SJCRH30 (cell line): ENCODE data around the gene IL1R2. TPM values are rescaled to one million over a fixed set of nuclear protein-coding genes. Genes with fewer than 3 reads are reported as not detected.
A peak's percentile ranks its signal among the peaks of the same experiment; 100 is the strongest.

ENCODE experiments used
- DNase-seq, 2 experiments: peaks; one replicate each; pipeline ENCODE4 v3.0.0-alpha.2; 2015 to 2020
- H3K27ac ChIP-seq: fragments of 250-450 bp; sonication (Bioruptor Pico); 2 replicates; pipeline ENCODE4 v1.5.1; 2020; ENCODE audit warnings: mild to moderate bottlenecking, moderate library complexity
- H3K27me3 ChIP-seq: fragments of 250-450 bp; sonication (Bioruptor Pico); 2 replicates; pipeline ENCODE4 v1.5.1; 2020; ENCODE audit warnings: mild to moderate bottlenecking, moderate library complexity
- H3K36me3 ChIP-seq: fragments of 250-450 bp; sonication (Bioruptor Pico); 2 replicates; pipeline ENCODE4 v1.5.1; 2020; ENCODE audit warnings: mild to moderate bottlenecking, moderate library complexity
- H3K4me1 ChIP-seq: fragments of 250-450 bp; sonication (Bioruptor Pico); 2 replicates; pipeline ENCODE4 v1.5.1; 2020; ENCODE audit warnings: mild to moderate bottlenecking, moderate library complexity
- H3K4me3 ChIP-seq: fragments of 250-450 bp; sonication (Bioruptor Pico); 2 replicates; pipeline ENCODE4 v1.5.1; 2020; ENCODE audit warnings: mild to moderate bottlenecking, moderate library complexity
- H3K9me3 ChIP-seq: fragments of 250-450 bp; sonication (Bioruptor Pico); replicated peaks from 2 replicates; pipeline ENCODE4 v1.5.1; 2020; ENCODE audit warnings: mild to moderate bottlenecking, moderate library complexity
- total RNA-seq: library from RNA; depleted of rRNA; stranded (reverse); fragments of >200 nt; shearing (Covaris generic); gene quantifications from 2 replicates; pipeline ENCODE4 v1.2.3, GENCODE V29; 2014; rRNA removed

The IL1R2 gene
- total RNA-seq, result not detected in 2 replicates

DNA sequence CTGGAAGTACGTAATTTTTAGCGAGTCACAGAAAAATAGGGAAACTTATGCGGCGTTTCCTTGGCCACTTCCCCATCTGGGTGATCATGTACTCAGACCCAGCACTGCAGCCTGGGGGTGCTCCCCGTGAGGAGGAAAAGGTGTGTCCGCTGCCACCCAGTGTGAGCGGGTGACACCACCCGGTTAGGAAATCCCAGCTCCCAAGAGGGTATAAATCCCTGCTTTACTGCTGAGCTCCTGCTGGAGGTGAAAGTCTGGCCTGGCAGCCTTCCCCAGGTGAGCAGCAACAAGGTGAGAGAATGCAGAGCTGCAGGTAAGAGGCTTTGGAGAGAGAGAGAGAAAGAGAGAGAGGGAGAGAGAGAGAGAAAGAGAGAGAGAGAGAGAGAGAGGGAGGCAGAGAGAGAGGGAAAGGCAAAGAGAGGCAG is at the start of gene IL1R2:
Gene IL1R2 (plus strand): TSS at position 240 of the 425 bp plus-strand sequence. CDS start 16,616 bp downstream, outside the sequence.
- no peaks in the 10 kb centered on the region for H3K9me3 ChIP-seq
- no peak for DNase-seq
- H3K27me3 ChIP-seq, result no peaks in the 10 kb centered on the region; the same call in 1 of the 2 replicates

DNA sequence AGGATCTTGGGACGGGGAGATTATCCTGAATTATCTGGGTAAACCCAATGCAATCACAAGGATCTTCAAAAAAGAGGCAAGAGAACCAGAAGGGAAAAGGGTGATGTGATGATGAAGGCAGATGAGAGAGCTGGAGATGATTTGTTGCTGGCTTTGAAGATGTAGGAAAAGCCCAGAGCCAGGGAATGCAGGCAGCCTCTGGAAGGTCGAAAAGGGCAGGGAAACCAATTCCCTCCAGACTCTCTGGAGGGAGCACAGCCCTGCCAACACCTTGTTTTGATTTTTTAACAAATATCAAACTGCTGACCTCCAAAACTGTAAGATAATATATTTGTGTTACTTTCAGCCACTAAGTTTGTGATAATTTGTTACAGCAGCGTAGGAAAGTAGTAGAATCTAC is 48.9 kb upstream of the IL1R2 start:
- H3K9me3 ChIP-seq, result no peaks in the 10 kb centered on the region
- DNase-seq, result no peak
- H3K4me1 ChIP-seq, result peaks cover 9% of the 10 kb centered on the region; the same call in 1 of the 2 replicates
- H3K27me3 ChIP-seq, result no peaks in the 10 kb centered on the region
- H3K27ac ChIP-seq, result no peak overlapping the region
- H3K36me3 ChIP-seq, result no peaks in the 10 kb centered on the region
- H3K4me3 ChIP-seq, result no peak overlapping the region

More for the DNA sequence above, at the start of gene IL1R2:
- Histone ChIP-seq H3K27ac (no peak within 1 kb of the TSS), H3K4me3 (no peak within 1 kb of the TSS), H3K36me3 (no peaks in the 10 kb centered on the region), H3K4me1 (no peaks in the 10 kb centered on the region)

DNA sequence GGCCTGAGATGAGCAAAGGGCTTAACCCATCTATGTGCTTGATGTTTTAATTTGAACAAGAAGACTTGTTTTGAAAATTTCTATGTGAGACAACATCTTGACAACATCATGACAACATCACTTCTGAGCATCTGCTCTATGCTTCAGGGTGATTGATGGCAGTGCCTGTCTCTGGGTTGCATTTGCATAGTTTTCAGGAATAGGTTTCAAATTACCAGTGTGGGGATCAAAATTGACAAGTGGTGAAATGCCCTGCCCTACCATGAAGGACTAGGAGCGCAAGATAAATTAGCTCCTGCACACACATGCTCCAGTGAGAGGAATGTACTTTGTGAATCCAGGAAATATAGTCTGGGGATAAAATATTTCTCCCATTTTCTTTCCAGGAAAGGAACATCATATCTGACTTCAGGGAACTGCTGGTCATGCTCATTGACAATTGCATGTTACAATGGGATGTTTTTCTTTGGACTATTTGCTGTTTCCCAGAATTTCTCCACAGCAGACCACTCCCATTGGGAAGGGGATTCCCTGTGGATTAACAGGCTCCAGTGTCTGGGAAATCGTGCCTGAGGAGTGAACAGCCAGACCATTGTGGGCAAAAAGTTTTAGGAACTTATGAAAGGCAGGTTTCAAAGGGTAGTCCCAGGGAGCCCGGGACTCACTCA is 45.3 kb upstream of the IL1R2 start:
- peaks cover 9% of the 10 kb centered on the region; the same call in 1 of the 2 replicates for H3K4me1 ChIP-seq
- DNase-seq, result peak; percentile 13 to 49
- H3K27ac ChIP-seq, result no peak overlapping the region

GRCh38 chr2:101947374-101947773 is 44.4 kb upstream of the IL1R2 start:
- H3K36me3 ChIP-seq, result no peaks in the 10 kb centered on the region
- no peaks in the 10 kb centered on the region for H3K9me3 ChIP-seq
- H3K4me1 ChIP-seq, result peaks cover 9% of the 10 kb centered on the region; the same call in 1 of the 2 replicates
- H3K4me3 ChIP-seq, result no peak overlapping the region
- no peak for DNase-seq
- H3K27ac ChIP-seq, result no peak overlapping the region
- H3K27me3 ChIP-seq, result no peaks in the 10 kb centered on the region

More for the DNA sequence above, 45.3 kb upstream of the IL1R2 start:
- no peaks in the 10 kb centered on the region for H3K36me3 ChIP-seq
- H3K27me3 ChIP-seq, result no peaks in the 10 kb centered on the region
- H3K9me3 ChIP-seq, result no peaks in the 10 kb centered on the region
- no peak overlapping the region for H3K4me3 ChIP-seq

DNA sequence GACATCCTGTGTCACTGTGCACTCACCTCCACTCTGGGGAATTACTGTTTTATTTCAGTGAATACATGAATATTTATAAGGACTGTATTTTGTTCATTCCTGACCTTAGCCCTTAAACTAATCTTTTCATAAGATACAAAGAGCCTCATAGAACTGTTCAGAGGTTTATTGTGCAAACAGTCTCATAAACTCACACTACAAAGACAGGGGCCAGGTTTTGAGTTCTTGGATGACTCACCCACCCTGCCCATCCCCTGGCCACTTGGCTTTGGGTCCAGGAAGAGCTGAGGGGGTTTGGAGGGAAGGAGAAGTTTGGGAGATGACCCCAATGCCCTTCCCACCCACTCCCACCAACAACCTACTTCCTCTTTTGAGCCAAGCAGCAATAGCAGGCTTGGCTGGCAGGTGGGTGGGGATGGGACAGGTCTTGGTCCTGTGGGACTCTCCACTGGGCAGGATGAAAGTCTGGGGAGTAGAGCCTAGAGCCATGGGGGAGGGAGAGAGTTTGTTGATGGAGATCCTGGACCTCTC is 43.1 kb upstream of the IL1R2 start:
- Histone ChIP-seq H3K27me3 (no peaks in the 10 kb centered on the region), H3K27ac (no peak overlapping the region), H3K9me3 (no peaks in the 10 kb centered on the region), H3K4me3 (no peak overlapping the region), H3K4me1 (peaks cover 9% of the 10 kb centered on the region; the same call in 1 of the 2 replicates), H3K36me3 (no peaks in the 10 kb centered on the region)
- no peak for DNase-seq

DNA sequence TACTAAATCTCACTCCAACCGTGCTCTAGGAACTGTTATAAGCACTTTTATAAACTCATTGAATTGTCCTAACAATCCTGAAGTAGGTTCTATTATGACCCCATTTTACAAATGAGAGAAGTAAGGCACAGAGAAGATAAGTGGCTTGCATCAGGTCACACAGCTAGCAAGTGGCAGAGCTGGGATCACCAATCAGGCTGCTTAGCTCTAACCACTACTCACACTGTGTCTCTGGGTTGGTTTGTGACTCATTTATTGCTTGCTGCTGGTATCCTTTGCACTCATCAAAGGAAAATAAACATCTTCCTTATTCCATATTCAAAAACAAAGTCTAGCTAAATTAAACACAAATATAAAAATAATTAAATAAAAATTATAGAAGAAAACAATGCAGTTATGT is 42.5 kb upstream of the IL1R2 start:
- H3K27me3 ChIP-seq, result no peaks in the 10 kb centered on the region
- H3K4me3 ChIP-seq, result no peak overlapping the region
- no peaks in the 10 kb centered on the region for H3K9me3 ChIP-seq
- no peak for DNase-seq
- peaks cover 9% of the 10 kb centered on the region; the same call in 1 of the 2 replicates for H3K4me1 ChIP-seq
- H3K27ac ChIP-seq, result no peak overlapping the region
- no peaks in the 10 kb centered on the region for H3K36me3 ChIP-seq

DNA sequence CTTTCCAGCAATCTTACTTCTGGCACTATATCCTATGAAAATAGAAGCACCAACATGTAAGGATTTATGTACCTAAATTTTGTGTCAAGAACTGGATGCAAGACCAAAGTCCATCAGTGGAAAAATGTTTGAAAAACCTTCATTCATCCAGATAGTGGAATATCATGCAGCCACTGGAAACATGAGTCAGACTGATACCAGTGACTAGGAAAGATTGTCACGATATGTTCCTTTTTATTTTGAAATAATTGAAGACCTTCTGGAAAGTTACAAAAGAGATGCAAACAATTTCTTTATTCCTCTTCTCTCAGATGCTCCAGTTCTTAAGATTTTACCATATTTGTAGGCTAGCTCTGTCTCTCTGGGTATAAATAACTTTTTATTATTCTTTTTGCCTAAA is 40.5 kb upstream of the IL1R2 start:
- no peak for DNase-seq
- no peak overlapping the region for H3K4me3 ChIP-seq
- H3K9me3 ChIP-seq, result no peaks in the 10 kb centered on the region
- no peaks in the 10 kb centered on the region for H3K27me3 ChIP-seq
- H3K4me1 ChIP-seq, result peaks cover 8% of the 10 kb centered on the region; the same call in 1 of the 2 replicates
- no peak overlapping the region for H3K27ac ChIP-seq
- no peaks in the 10 kb centered on the region for H3K36me3 ChIP-seq

GRCh38 chr2:101952551-101952950 is 39.2 kb upstream of the IL1R2 start:
- H3K4me1 ChIP-seq, result no peaks in the 10 kb centered on the region
- no peak overlapping the region for H3K27ac ChIP-seq
- H3K9me3 ChIP-seq, result no peaks in the 10 kb centered on the region
- no peaks in the 10 kb centered on the region for H3K27me3 ChIP-seq
- no peak overlapping the region for H3K4me3 ChIP-seq
- no peaks in the 10 kb centered on the region for H3K36me3 ChIP-seq
- no peak for DNase-seq

GRCh38 chr2:101956465-101957438 is 35.0 kb upstream of the IL1R2 start:
- no peak for DNase-seq
- Histone ChIP-seq H3K4me1 (no peaks in the 10 kb centered on the region), H3K4me3 (no peak overlapping the region), H3K27ac (no peak overlapping the region), H3K36me3 (no peaks in the 10 kb centered on the region), H3K9me3 (no peaks in the 10 kb centered on the region), H3K27me3 (no peaks in the 10 kb centered on the region)

DNA sequence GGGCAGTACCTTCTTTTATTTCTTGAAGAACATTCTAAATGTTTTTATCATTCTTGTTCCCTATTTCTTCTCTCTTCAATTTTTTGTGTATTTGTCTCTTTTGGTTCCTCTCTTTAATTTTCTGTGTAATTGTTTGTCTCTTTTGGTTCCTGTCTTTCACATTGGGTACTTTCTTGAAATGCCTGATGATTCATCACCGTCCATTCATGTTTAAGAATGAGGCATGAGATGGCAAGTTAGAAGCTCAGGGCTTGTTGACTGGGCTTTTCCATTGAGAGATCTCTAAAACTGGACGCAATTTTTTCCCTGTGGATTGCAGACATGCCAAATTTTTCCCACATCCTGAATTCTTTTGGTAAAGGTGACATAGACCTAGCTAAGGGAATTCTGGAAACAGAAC is 33.7 kb upstream of the IL1R2 start:
- no peak for DNase-seq
- H3K4me3 ChIP-seq, result no peak overlapping the region
- H3K27me3 ChIP-seq, result no peaks in the 10 kb centered on the region
- no peak overlapping the region for H3K27ac ChIP-seq
- H3K4me1 ChIP-seq, result no peaks in the 10 kb centered on the region
- H3K36me3 ChIP-seq, result no peaks in the 10 kb centered on the region
- H3K9me3 ChIP-seq, result no peaks in the 10 kb centered on the region

GRCh38 chr2:101960819-101961337 is 30.9 kb upstream of the IL1R2 start:
- H3K9me3 ChIP-seq, result no peaks in the 10 kb centered on the region
- no peaks in the 10 kb centered on the region for H3K4me1 ChIP-seq
- H3K4me3 ChIP-seq, result no peak overlapping the region
- H3K36me3 ChIP-seq, result no peaks in the 10 kb centered on the region
- no peaks in the 10 kb centered on the region for H3K27me3 ChIP-seq
- no peak overlapping the region for H3K27ac ChIP-seq
- no peak for DNase-seq

GRCh38 chr2:101961338-101962191 is 30.2 kb upstream of the IL1R2 start:
- Histone ChIP-seq H3K4me1 (no peaks in the 10 kb centered on the region), H3K27me3 (no peaks in the 10 kb centered on the region), H3K36me3 (no peaks in the 10 kb centered on the region), H3K4me3 (no peak overlapping the region), H3K9me3 (no peaks in the 10 kb centered on the region), H3K27ac (no peak overlapping the region)
- DNase-seq, result no peak

DNA sequence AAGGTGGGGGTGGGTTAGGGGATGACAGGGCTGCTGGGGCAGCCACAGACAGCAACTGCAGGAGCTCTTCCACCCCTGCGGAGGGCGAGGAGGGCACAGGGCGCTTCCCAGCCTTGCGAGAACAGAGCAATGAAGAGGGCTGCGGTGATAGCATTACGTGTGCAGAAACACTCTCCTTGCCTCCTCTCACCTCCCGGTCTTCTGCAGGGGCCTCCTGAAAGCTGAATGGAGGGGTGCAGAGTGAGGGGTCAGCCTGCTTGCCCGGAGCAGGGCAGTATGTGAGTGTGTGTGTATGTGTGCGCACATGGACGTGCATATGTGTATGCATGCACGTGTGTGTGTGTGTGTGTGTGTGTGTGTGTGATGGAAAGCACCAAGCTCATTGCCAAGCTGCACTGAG is 29.5 kb upstream of the IL1R2 start:
- Histone ChIP-seq H3K27ac (no peak overlapping the region), H3K4me3 (no peak overlapping the region), H3K27me3 (no peaks in the 10 kb centered on the region), H3K9me3 (no peaks in the 10 kb centered on the region), H3K36me3 (no peaks in the 10 kb centered on the region), H3K4me1 (no peaks in the 10 kb centered on the region)
- no peak for DNase-seq

DNA sequence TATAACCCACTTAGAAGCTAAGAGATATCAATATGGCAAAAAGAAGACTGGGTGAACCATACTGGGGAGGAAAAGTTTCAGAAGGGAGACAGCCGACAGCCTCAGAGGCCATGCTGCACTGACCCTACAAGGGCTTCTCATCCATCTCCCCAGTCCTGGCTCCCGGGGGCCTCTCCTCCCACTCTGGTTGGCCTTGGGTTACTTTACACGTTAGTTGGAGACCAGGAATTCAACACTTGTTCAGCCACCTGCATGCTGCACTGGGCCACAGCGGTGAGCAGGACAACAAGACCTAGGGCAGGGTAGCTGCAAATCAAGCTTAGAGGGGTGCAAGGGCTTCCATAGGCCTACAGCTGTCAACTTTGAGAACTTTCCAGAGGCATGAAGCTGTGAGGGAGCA is 28.6 kb upstream of the IL1R2 start:
- H3K9me3 ChIP-seq, result no peaks in the 10 kb centered on the region

More for the DNA sequence above, 28.6 kb upstream of the IL1R2 start:
- H3K36me3 ChIP-seq, result no peaks in the 10 kb centered on the region
- H3K27ac ChIP-seq, result no peak overlapping the region
- no peak overlapping the region for H3K4me3 ChIP-seq
- DNase-seq, result no peak
- no peaks in the 10 kb centered on the region for H3K27me3 ChIP-seq
- H3K4me1 ChIP-seq, result no peaks in the 10 kb centered on the region
